HAP-1 (cell line): ENCODE measurements around the gene DRC1.
A peak's percentile ranks its signal among the peaks of the same experiment; 100 is the strongest.

Experiments
- DNase-seq, 2 experiments: peaks; one replicate each; pipeline ENCODE4 v3.0.0-alpha.2; 2016 to 2020; ENCODE audit warnings: low spot score in 2 of 2
- H3K27me3 ChIP-seq: fragments of 250-450 bp; sonication (Bioruptor Pico); 2 replicates; pipeline ENCODE4 v1.5.1; 2020; ENCODE audit warnings: low read depth, mild to moderate bottlenecking, moderate library complexity
- H3K36me3 ChIP-seq: fragments of 250-450 bp; sonication (Bioruptor Pico); replicated peaks from 2 replicates; pipeline ENCODE4 v1.5.1; 2020; ENCODE audit warnings: mild to moderate bottlenecking
- H3K4me1 ChIP-seq: fragments of 250-450 bp; sonication (Bioruptor Pico); 2 replicates; pipeline ENCODE4 v1.5.1; 2020; ENCODE audit warnings: mild to moderate bottlenecking
- H3K4me3 ChIP-seq: fragments of 250-450 bp; sonication (Bioruptor Pico); 2 replicates; pipeline ENCODE4 v1.5.1; 2020; ENCODE audit warnings: mild to moderate bottlenecking, moderate library complexity
- H3K9me3 ChIP-seq: fragments of 250-450 bp; sonication (Bioruptor Pico); 2 replicates; pipeline ENCODE4 v1.5.1; 2020; ENCODE audit warnings: mild to moderate bottlenecking, moderate library complexity
- in situ Hi-C: fragments of 300-500 bp; cut with MboI; formaldehyde crosslinking; loops from 3 replicates; pipeline ENCODE4 v1.14.3; 2020; ENCODE audit warnings: low sequenced_read_pairs, inconsistent platforms, mixed read lengths

DRC1 gene

DNA sequence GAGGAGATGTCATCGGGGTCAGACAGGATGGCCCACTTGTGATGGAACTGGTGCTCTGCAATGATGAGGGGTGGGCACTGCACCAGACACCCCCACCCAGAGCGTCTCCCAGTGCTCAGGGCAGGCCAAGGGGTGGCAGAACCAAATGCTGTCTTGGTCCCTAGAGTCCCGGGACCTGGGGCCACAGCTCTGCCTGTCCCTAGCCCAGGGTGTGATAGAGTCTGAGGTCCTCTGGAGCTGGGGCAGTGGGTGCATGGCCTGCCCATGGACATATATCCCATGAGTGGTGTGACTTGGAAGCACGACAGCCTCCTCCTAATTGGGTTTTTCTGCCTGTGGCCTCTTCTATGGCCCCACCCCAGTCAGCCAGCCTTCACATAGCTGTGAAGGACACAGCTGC is 82.9 kb downstream of the DRC1 start:
- no peaks in the 10 kb centered on the region for H3K27me3 ChIP-seq
- in situ Hi-C loops, result no loop called here
- no peak overlapping the region for H3K4me3 ChIP-seq
- no peaks in the 10 kb centered on the region for H3K36me3 ChIP-seq
- no peaks in the 10 kb centered on the region for H3K9me3 ChIP-seq
- no peaks in the 10 kb centered on the region for H3K4me1 ChIP-seq
- DNase-seq, result no peak

DNA sequence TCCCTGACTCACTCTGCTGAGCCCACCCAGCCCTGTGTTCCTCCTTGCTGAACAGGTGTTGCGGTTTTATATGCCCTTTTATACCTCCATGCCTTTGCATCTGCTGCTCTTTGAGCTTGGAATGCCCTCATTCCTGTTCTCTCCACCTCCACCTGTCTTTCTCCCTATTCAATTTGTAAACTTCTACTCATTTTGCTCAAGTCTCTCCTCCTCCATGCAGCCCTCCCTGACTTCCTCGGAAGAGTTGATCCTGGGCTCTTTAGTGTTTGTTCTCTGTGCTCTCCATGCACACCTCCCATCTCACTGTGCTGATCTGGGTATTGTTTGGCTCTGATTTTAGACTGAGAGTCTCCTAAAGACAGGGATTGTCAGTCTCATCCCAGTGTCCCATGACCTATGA is 83.4 kb downstream of the DRC1 start:
- DNase-seq, result no peak
- Histone ChIP-seq H3K4me3 (no peak overlapping the region), H3K27me3 (no peaks in the 10 kb centered on the region), H3K36me3 (no peaks in the 10 kb centered on the region), H3K4me1 (no peaks in the 10 kb centered on the region), H3K9me3 (no peaks in the 10 kb centered on the region)
- in situ Hi-C loops, result no loop called here

DNA sequence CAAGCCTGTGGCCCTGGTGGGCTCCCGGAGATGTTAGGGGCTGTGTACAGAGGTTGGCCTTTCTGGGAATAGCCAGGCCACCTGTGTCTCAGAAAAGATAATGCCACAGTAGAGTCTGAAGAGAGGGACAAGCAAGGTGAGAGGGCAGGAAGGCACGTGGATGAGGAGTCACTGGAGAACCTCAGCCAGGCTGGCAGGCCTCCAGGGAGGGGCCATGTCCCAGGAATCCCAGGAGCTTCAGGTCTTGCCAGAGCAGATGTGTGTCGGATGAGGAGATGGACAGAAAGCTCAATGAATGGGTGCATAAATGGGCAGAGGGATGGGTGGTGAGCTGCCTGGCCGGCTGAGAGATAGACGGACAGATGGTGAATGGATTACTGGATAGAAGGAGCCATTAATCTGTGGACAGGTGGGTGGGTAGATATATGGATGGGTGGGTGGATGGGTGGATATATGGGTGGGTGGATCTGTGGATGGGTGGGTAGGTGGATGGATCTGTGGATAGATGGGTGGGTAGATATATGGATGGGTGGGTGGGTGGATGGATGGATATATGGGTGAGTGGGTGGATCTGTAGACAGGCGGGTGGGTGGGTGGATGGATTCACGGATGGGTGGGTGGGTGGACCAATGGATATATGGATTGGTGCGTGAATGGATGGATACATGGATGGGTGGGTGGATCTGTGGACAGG is 84.2 kb downstream of the DRC1 start:
- H3K4me1 ChIP-seq, result no peaks in the 10 kb centered on the region
- H3K36me3 ChIP-seq, result no peaks in the 10 kb centered on the region
- no peak overlapping the region for H3K4me3 ChIP-seq
- no peak for DNase-seq
- in situ Hi-C loops, result no loop called here
- no peaks in the 10 kb centered on the region for H3K27me3 ChIP-seq
- H3K9me3 ChIP-seq, result no peaks in the 10 kb centered on the region

DNA sequence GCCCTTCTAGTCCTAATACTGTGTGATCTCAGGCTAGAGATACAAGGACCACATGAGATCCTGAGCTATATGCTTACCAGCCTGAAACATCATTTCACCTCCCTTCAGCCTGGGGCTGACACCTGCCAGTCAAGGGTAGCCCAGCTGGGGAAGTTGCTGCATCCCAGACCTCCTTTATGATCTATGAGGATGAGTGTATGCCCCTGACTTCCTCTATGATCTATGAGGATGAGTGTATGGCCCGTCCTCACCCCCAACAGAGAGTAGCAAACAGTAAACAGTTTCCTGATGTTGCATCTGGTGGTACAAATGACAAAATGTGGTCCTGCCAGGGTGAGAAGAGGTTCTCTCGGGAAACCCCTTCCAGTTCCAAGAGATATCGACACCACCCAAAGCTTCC is 85.1 kb downstream of the DRC1 start:
- in situ Hi-C loops, result no loop called here
- H3K27me3 ChIP-seq, result no peaks in the 10 kb centered on the region
- DNase-seq, result no peak

DNA sequence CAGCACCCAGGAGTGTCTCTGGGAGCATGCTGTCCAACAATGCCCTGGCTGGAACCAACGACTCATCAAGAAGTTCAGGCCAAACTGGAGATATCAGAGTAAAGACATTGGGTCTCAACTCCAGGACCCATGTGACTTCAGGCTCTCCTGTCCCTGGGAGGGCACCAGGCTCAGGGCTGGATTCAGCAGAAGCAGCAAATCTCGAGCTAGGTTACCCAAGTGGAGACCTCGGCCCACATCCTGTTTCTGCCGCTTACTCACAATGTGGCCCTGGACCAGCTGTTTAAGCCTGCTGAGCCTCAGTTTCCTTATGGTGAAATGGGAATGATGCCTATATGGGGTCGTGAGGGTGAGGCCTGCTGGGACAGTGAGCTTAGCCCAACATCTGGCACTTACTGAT is 85.5 kb downstream of the DRC1 start:
- no peaks in the 10 kb centered on the region for H3K36me3 ChIP-seq
- no peaks in the 10 kb centered on the region for H3K27me3 ChIP-seq
- H3K4me1 ChIP-seq, result no peaks in the 10 kb centered on the region
- no peaks in the 10 kb centered on the region for H3K9me3 ChIP-seq
- H3K4me3 ChIP-seq, result no peak overlapping the region
- in situ Hi-C loops, result no loop called here
- DNase-seq, result no peak

More for the DNA sequence above, 85.1 kb downstream of the DRC1 start:
- Histone ChIP-seq H3K4me3 (no peak overlapping the region), H3K4me1 (no peaks in the 10 kb centered on the region), H3K9me3 (no peaks in the 10 kb centered on the region), H3K36me3 (no peaks in the 10 kb centered on the region)

DNA sequence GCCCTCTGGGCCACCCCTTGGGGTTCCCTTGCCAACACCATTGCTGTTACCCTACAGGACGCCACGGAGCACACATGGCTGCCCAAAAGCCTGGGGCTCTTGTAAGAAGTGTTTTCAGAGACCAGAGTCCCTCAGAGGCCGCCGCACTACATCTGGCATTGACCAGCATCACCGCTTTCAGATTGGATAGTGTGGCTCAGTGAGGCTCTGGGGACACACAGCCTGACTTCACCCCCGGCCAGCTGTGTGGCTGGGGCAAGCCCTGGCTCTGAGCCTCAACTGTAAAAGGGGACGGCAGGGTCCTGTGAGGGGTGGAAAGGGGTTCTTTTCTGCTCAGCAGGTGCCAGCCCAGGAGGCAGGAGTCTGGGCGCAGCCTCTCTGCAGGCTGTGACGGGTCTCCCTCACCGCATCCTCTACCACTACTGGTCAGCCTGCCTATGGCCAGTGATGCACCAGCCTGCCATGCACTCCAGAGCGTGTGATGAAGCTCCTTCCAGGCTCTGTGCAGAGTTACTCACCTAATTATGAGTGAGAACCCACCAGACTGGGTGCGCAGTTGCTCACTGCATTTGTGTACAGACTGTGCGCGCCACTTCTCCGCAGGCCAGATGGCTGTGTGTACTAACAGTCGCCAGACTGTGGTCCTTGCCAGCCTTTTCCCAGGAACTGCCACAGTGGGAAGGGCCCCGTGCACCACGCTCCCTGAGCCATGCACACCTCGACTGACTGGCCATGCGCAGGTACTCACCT is 86.9 kb downstream of the DRC1 start:
- in situ Hi-C loops, result no loop called here
- no peak for DNase-seq
- Histone ChIP-seq H3K27me3 (no peaks in the 10 kb centered on the region), H3K4me3 (no peak overlapping the region), H3K9me3 (no peaks in the 10 kb centered on the region), H3K4me1 (no peaks in the 10 kb centered on the region), H3K36me3 (no peaks in the 10 kb centered on the region)

DNA sequence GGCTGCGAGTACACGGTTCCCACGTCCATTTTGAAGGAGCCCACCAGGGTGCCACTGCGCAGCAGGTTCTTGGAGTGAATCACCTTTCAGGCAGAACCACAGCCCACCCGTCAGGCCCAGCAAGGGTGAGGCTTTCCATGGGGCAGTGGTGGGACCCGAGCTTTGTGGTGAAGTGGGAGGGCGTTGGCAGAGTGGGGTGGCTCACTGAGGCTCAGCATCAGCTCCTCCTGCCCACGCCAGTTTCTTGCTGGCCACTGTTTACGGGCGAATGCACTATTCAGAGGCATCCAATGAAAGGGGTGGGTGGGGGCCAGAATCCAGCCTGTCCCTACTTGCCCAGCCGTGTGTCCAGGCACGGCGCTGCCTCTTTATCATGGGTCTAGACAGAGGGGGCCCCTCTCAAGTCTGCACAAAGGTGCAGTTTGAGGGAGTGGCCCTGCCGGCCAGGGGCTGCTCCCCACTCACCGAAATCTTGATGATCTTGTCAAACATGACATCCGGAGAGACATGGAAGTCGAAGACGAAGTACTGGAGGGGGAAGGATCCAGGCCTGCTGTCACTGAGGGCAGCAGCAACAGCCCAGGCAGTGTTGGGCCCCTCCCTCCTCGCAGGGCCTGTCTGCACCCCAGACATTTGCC is 87.6 kb downstream of the DRC1 start:
- Histone ChIP-seq H3K4me1 (no peaks in the 10 kb centered on the region), H3K36me3 (no peaks in the 10 kb centered on the region), H3K27me3 (no peaks in the 10 kb centered on the region), H3K9me3 (no peaks in the 10 kb centered on the region), H3K4me3 (no peak overlapping the region)
- in situ Hi-C loops, result no loop called here
- no peak for DNase-seq

DNA sequence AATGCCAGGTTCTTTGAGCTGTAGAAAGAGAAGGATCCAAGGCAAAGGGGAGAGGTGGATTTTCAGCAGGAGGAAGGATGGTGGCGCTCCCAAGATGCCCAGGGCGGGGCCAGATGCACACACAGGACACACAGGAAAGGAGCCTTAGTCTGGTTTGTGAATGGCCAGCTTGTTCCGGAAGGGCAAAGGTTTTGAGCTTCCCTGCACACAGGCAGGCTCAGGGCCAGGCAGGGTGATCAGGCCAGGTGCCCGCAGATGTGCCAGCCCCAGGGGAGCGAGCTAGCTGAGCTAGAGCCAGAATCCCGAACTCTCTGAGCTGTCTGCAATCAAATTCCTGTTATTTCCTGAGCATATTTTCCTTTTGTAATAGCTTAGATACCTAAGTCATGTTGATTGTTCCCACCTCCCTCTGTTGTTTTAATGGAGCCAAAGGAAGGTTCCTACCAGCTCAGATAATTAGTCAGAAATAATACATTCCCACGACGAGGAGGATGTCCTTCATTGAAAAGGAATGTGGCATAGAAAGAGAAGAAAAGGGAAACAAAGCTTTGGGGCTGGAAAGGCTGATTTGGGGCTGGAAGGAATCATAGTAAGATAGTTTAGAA is 89.9 kb downstream of the DRC1 start:
- in situ Hi-C loops, result no loop called here

DNA sequence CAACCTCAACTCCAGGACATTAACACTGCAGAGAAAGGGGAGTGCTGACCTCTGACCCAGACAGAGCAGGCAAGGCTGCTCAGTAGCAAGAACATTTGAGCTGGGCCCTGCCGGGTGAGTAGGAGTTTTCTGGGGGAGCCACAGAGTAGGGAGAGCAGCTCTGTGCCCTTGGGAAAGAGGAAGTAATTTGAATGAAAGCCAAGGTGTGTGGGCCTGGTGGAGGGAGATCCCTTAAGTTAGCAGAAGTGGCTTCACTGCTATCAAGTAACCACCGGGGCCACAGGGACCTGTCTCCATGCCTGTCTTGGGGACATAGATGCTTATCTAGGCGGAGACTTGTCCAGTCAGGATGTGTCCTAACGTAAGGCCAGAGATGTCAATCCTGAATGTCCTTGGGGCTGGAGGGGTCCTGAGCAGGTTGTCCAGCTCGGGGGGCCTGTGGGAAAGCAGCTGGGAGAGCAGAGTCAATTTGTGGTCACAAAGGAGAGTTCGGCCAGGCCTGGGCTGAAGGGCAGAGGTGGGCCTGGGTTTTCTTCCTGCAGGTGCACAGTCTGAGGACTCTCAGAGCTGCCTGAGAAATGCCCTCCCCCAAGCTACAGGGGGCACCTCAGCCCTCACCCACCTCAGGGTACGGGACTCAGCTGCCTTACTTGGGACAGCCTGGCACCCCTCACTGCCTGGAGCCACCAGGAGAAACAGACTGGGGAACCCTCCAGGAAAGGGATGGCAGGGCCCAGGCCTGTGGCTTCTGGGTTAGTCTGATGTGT is 91.2 kb downstream of the DRC1 start:
- H3K27me3 ChIP-seq, result 0 out of 2 replicates have a peak, but pooled peaks cover 3% of the 10 kb centered on the region
- H3K36me3 ChIP-seq, result no peaks in the 10 kb centered on the region
- no peaks in the 10 kb centered on the region for H3K4me1 ChIP-seq
- in situ Hi-C loops, result no loop called here
- DNase-seq, result no peak
- H3K9me3 ChIP-seq, result no peaks in the 10 kb centered on the region
- H3K4me3 ChIP-seq, result no peak overlapping the region

More for the DNA sequence above, 89.9 kb downstream of the DRC1 start:
- DNase-seq, result no peak
- no peaks in the 10 kb centered on the region for H3K4me1 ChIP-seq
- no peaks in the 10 kb centered on the region for H3K36me3 ChIP-seq
- no peaks in the 10 kb centered on the region for H3K9me3 ChIP-seq
- H3K4me3 ChIP-seq, result no peak overlapping the region
- no peaks in the 10 kb centered on the region for H3K27me3 ChIP-seq

DNA sequence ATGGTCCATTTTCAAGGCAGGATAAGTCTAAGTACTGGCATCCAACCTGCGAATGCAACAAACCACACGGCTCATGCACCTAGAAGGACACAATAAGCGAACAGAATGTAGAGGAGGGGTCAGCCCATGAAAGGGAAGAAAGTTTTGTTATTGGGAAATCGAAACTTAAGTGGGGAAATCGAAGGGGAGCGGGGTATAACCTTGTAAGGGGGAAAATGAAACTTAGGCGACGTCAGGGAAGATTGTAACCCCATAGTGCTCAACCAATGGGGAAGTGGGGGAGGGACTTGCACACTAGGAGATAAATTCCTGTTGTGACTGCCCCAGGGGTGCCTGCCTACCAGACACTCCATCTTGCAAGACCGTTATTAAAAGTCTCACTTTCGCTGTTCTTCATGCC is 91.8 kb downstream of the DRC1 start:
- Histone ChIP-seq H3K27me3 (0 out of 2 replicates have a peak, but pooled peaks cover 3% of the 10 kb centered on the region), H3K36me3 (no peaks in the 10 kb centered on the region), H3K4me3 (no peak overlapping the region), H3K4me1 (no peaks in the 10 kb centered on the region), H3K9me3 (no peaks in the 10 kb centered on the region)
- DNase-seq, result no peak
- in situ Hi-C loops, result no loop called here

DNA sequence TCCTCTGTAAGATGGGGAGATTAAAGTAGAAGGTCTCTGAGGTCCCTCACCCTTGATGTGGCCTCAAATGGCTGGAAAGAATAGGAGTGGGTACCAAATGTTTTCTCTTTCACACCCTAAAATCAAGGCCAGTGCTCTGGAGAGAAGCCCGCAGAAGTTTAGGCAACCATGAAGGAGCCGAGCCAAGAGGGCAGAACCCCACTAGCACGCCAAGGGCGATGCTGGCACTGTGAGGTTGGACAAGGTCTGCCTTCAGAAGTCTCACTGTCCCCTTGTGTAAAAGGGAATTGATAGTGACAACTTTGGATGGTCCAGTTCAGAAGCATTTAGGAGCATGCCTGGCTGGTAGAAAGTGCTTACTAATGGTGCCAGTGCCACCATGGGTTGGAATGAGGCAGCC is 92.5 kb downstream of the DRC1 start:
- Histone ChIP-seq H3K9me3 (no peaks in the 10 kb centered on the region), H3K4me3 (no peak overlapping the region), H3K36me3 (no peaks in the 10 kb centered on the region), H3K27me3 (0 out of 2 replicates have a peak, but pooled peaks cover 3% of the 10 kb centered on the region), H3K4me1 (no peaks in the 10 kb centered on the region)
- in situ Hi-C loops, result no loop called here
- DNase-seq, result no peak

DNA sequence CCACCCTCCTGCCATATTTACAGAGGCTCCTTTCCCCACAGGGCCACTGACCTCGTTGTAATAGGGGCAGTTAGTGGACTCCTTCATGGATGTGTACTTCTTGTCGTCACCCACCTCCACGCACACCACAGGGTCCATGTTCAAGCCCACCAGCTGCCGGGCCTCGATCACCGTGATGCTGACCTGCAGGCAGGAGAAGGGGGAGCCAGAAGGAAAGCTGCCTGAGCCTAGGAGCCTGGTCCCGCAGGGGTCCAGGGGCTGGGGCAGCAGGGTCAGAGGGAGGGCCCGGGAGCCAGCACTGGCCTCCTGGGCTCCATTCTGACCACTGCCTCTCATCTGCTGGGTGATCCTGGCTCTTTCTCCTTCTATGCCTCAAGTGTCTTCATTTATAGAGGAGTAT is 93.2 kb downstream of the DRC1 start:
- DNase-seq, result no peak
- no peaks in the 10 kb centered on the region for H3K4me1 ChIP-seq
- no peak overlapping the region for H3K4me3 ChIP-seq
- H3K9me3 ChIP-seq, result no peaks in the 10 kb centered on the region
- 0 out of 2 replicates have a peak, but pooled peaks cover 3% of the 10 kb centered on the region for H3K27me3 ChIP-seq
- in situ Hi-C loops, result no loop called here
- no peaks in the 10 kb centered on the region for H3K36me3 ChIP-seq

DNA sequence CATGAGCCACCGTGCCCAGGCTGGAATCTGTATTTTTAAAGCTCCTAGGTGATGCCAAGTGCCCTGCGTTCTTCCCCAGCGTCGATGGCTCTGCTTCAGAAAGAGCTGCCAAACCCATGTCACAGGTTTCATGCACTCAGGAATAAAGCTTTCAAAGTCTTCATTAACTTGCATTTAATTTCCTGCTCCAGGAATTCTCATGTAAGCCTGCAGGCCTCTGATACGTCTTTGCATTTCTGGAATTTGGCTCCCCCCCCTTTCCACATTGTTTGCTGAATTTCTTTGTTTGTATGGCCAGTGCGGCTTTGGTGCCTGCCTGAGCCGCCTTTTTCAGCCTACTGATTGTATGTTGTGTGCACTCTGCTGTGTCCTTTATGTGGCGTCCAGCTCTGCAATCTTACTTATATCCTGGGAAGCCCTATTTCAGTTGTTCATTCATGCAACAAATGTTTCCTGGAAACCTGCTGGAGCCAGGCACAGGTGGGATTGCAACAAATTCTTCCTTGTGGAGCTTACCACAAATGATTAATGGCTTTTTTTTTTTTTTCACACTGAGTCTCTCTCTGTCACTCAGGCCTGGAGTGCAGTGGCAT is 94.1 kb downstream of the DRC1 start:
- Histone ChIP-seq H3K4me3 (no peak overlapping the region), H3K9me3 (no peaks in the 10 kb centered on the region), H3K36me3 (no peaks in the 10 kb centered on the region), H3K4me1 (no peaks in the 10 kb centered on the region), H3K27me3 (0 out of 2 replicates have a peak, but pooled peaks cover 3% of the 10 kb centered on the region)
- in situ Hi-C loops, result no loop called here
- peak; percentile 32 to 57 for DNase-seq
